Measurements from ENCODE around the gene TMEM25. TPM values are rescaled to one million over a fixed set of nuclear protein-coding genes. Genes with fewer than 3 reads are reported as not detected.

The TMEM25 gene
- polyA plus RNA-seq, 1 donor from 2014 or later = 139 TPM

GRCh38 chr11:118544647-118545010 lies 13.6 kb downstream of the TMEM25 start:
- Histone ChIP-seq H2AFZ (ENCODE audit: low read depth, low read length) (no peak overlapping the region), H3K4me2 (ENCODE audit: low read length) (no peak overlapping the region), H3K9ac (ENCODE audit: low read length) (no peak overlapping the region), H3K79me2 (replicated peaks; ENCODE audit: insufficient read depth, low read length) (no peaks in the 10 kb centered on the region), H3F3A (ENCODE audit: insufficient read depth, low read length, poor library complexity, severe bottlenecking) (no peaks in the 10 kb centered on the region), H3K9me2 (ENCODE audit: insufficient read depth, low read length) (no peaks in the 10 kb centered on the region), H4K20me1 (ENCODE audit: insufficient read depth) (no peaks in the 10 kb centered on the region), H3K4me3 (ENCODE audit: low read length) (no peak overlapping the region), H3K27me3 (ENCODE audit: insufficient read depth, low read depth, low read length) (no peaks in the 10 kb centered on the region), H3K27ac (ENCODE audit: low read length) (no peak overlapping the region), H3K9me3 (ENCODE audit: low read length) (no peaks in the 10 kb centered on the region), H3K36me3 (ENCODE audit: insufficient read depth, low read length) (no peaks in the 10 kb centered on the region)
- no peak for TF ChIP-seq POLR2AphosphoS5 (IDR thresholded peaks at IDR 0.05)
- TF ChIP-seq EZH2 (IDR thresholded peaks at IDR 0.05; ENCODE audit: borderline replicate concordance, insufficient read depth, low read length, poor library complexity, severe bottlenecking) = no peak
- TF ChIP-seq TAF1 (IDR thresholded peaks at IDR 0.05; ENCODE audit: low read depth) = no peak
- TF ChIP-seq, protein P1, sequence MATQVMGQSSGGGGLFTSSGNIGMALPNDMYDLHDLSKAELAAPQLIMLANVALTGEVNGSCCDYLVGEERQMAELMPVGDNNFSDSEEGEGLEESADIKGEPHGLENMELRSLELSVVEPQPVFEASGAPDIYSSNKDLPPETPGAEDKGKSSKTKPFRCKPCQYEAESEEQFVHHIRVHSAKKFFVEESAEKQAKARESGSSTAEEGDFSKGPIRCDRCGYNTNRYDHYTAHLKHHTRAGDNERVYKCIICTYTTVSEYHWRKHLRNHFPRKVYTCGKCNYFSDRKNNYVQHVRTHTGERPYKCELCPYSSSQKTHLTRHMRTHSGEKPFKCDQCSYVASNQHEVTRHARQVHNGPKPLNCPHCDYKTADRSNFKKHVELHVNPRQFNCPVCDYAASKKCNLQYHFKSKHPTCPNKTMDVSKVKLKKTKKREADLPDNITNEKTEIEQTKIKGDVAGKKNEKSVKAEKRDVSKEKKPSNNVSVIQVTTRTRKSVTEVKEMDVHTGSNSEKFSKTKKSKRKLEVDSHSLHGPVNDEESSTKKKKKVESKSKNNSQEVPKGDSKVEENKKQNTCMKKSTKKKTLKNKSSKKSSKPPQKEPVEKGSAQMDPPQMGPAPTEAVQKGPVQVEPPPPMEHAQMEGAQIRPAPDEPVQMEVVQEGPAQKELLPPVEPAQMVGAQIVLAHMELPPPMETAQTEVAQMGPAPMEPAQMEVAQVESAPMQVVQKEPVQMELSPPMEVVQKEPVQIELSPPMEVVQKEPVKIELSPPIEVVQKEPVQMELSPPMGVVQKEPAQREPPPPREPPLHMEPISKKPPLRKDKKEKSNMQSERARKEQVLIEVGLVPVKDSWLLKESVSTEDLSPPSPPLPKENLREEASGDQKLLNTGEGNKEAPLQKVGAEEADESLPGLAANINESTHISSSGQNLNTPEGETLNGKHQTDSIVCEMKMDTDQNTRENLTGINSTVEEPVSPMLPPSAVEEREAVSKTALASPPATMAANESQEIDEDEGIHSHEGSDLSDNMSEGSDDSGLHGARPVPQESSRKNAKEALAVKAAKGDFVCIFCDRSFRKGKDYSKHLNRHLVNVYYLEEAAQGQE (IDR thresholded peaks at IDR 0.05; ENCODE audit: borderline replicate concordance) = no peak
- TF ChIP-seq MXI1 (conservative IDR thresholded peaks at IDR 0.05; ENCODE audit: poor library complexity, severe bottlenecking) = no peak
- TF ChIP-seq SMC3 (conservative IDR thresholded peaks at IDR 0.05; ENCODE audit: poor library complexity) = no peak
- no peak for TF ChIP-seq RAD21 (conservative IDR thresholded peaks at IDR 0.05)
- no peak for TF ChIP-seq EP300 (conservative IDR thresholded peaks at IDR 0.05; ENCODE audit: poor library complexity, severe bottlenecking)
- no peak for TF ChIP-seq CTCF (IDR thresholded peaks at IDR 0.05; ENCODE audit: poor library complexity, severe bottlenecking)

- Histone ChIP-seq H2AFZ (ENCODE audit: low read depth, low read length) (no peak overlapping the region), H3K36me3 (ENCODE audit: insufficient read depth, low read length) (no peaks in the 10 kb centered on the region), H3K9ac (ENCODE audit: low read length) (no peak overlapping the region), H3K27ac (ENCODE audit: low read length) (no peak overlapping the region), H3F3A (ENCODE audit: insufficient read depth, low read length, poor library complexity, severe bottlenecking) (no peaks in the 10 kb centered on the region), H3K4me3 (ENCODE audit: low read length) (no peak overlapping the region), H4K20me1 (ENCODE audit: insufficient read depth) (no peaks in the 10 kb centered on the region), H3K27me3 (ENCODE audit: insufficient read depth, low read depth, low read length) (no peaks in the 10 kb centered on the region), H3K9me3 (ENCODE audit: low read length) (no peaks in the 10 kb centered on the region), H3K79me2 (replicated peaks; ENCODE audit: insufficient read depth, low read length) (no peaks in the 10 kb centered on the region), H3K9me2 (ENCODE audit: insufficient read depth, low read length) (no peaks in the 10 kb centered on the region), H3K4me2 (ENCODE audit: low read length) (no peak overlapping the region)
- TF ChIP-seq TAF1 (IDR thresholded peaks at IDR 0.05; ENCODE audit: low read depth) (no peak), MXI1 (conservative IDR thresholded peaks at IDR 0.05; ENCODE audit: poor library complexity, severe bottlenecking) (no peak), RAD21 (conservative IDR thresholded peaks at IDR 0.05) (no peak), SMC3 (conservative IDR thresholded peaks at IDR 0.05; ENCODE audit: poor library complexity) (no peak), EZH2 (IDR thresholded peaks at IDR 0.05; ENCODE audit: borderline replicate concordance, insufficient read depth, low read length, poor library complexity, severe bottlenecking) (no peak), POLR2AphosphoS5 (IDR thresholded peaks at IDR 0.05) (no peak), CTCF (IDR thresholded peaks at IDR 0.05; ENCODE audit: poor library complexity, severe bottlenecking) (no peak), EP300 (conservative IDR thresholded peaks at IDR 0.05; ENCODE audit: poor library complexity, severe bottlenecking) (no peak)
- TF ChIP-seq, protein P1 (IDR thresholded peaks at IDR 0.05; ENCODE audit: borderline replicate concordance) = no peak
These were observed 14.5 kb downstream of the TMEM25 start for GRCh38 chr11:118545533-118545932.

Data from neural cell (in vitro differentiated cells).